Measurements from ENCODE around the gene MCU.
"Not testable (repeated sequence)": the region's sequence is repeated elsewhere in the genome, so short reads cannot be mapped to it uniquely, and the experiment has no call there.

Gene MCU

GRCh38 chr10:72912736-72913135 is 220.8 kb downstream of the MCU start:
- no peaks in the 10 kb centered on the region for H3K4me1 ChIP-seq
- in situ Hi-C loops (cut with MboI; ENCODE audit: low sequenced_read_pairs): no loop called here
- no peaks in the 10 kb centered on the region for H3K27me3 ChIP-seq (ENCODE audit: low read depth)
- DNase-seq (ENCODE audit: low spot score in 2 of 2): no peak
- H3K36me3 ChIP-seq (replicated peaks): no peaks in the 10 kb centered on the region
- H3K9me3 ChIP-seq: no peaks in the 10 kb centered on the region
- no peak overlapping the region for H3K4me3 ChIP-seq

- no peak overlapping the region for H3K4me3 ChIP-seq
- in situ Hi-C loops (cut with MboI; ENCODE audit: low sequenced_read_pairs): no loop called here
- no peaks in the 10 kb centered on the region for H3K36me3 ChIP-seq (replicated peaks)
- H3K27me3 ChIP-seq (ENCODE audit: low read depth): no peaks in the 10 kb centered on the region
- no peaks in the 10 kb centered on the region for H3K9me3 ChIP-seq
- no peak for DNase-seq (ENCODE audit: low spot score in 2 of 2)
- no peaks in the 10 kb centered on the region for H3K4me1 ChIP-seq
Measured at GRCh38 chr10:72913287-72913686, 221.3 kb downstream of the MCU start.

GRCh38 chr10:72917201-72917600 is 225.3 kb downstream of the MCU start:
- DNase-seq (ENCODE audit: low spot score in 2 of 2); in situ Hi-C loops (cut with MboI; ENCODE audit: low sequenced_read_pairs); H3K4me1 ChIP-seq; H3K4me3 ChIP-seq; H3K36me3 ChIP-seq (replicated peaks); H3K9me3 ChIP-seq: not testable (repeated sequence)
- H3K27me3 ChIP-seq (ENCODE audit: low read depth): peaks cover 15% of the 10 kb centered on the region; the same call in 1 of the 2 replicates

- H3K4me1 ChIP-seq; DNase-seq (ENCODE audit: low spot score in 2 of 2); H3K4me3 ChIP-seq; H3K9me3 ChIP-seq; in situ Hi-C loops (cut with MboI; ENCODE audit: low sequenced_read_pairs); H3K36me3 ChIP-seq (replicated peaks): not testable (repeated sequence)
- H3K27me3 ChIP-seq (ENCODE audit: low read depth): peaks cover 15% of the 10 kb centered on the region; the same call in 1 of the 2 replicates
Measured at GRCh38 chr10:72917803-72918332, 225.9 kb downstream of the MCU start.

GRCh38 chr10:72918352-72918751 is 226.4 kb downstream of the MCU start:
- Histone ChIP-seq H3K4me1 (no peaks in the 10 kb centered on the region), H3K36me3 (replicated peaks) (no peaks in the 10 kb centered on the region), H3K27me3 (ENCODE audit: low read depth) (peaks cover 15% of the 10 kb centered on the region; the same call in 1 of the 2 replicates), H3K4me3 (no peak overlapping the region), H3K9me3 (peaks cover 6% of the 10 kb centered on the region; the same call in 1 of the 2 replicates)
- no peak for DNase-seq (ENCODE audit: low spot score in 2 of 2)
- in situ Hi-C loops (cut with MboI; ENCODE audit: low sequenced_read_pairs): no loop called here

GRCh38 chr10:72921147-72921683 is 229.3 kb downstream of the MCU start:
- H3K9me3 ChIP-seq; H3K36me3 ChIP-seq (replicated peaks); DNase-seq (ENCODE audit: low spot score in 2 of 2); in situ Hi-C loops (cut with MboI; ENCODE audit: low sequenced_read_pairs); H3K4me3 ChIP-seq; H3K4me1 ChIP-seq: not testable (repeated sequence)
- peaks cover 15% of the 10 kb centered on the region; the same call in 1 of the 2 replicates for H3K27me3 ChIP-seq (ENCODE audit: low read depth)

GRCh38 chr10:72924351-72924750 is 232.4 kb downstream of the MCU start:
- no peaks in the 10 kb centered on the region for H3K36me3 ChIP-seq (replicated peaks)
- no peaks in the 10 kb centered on the region for H3K4me1 ChIP-seq
- peaks cover 6% of the 10 kb centered on the region; the same call in 1 of the 2 replicates for H3K9me3 ChIP-seq
- no peak for DNase-seq (ENCODE audit: low spot score in 2 of 2)
- H3K4me3 ChIP-seq: no peak overlapping the region
- in situ Hi-C loops (cut with MboI; ENCODE audit: low sequenced_read_pairs): no loop called here
- peaks cover 8% of the 10 kb centered on the region; the same call in 1 of the 2 replicates for H3K27me3 ChIP-seq (ENCODE audit: low read depth)

GRCh38 chr10:72925951-72926465 is 234.1 kb downstream of the MCU start:
- peaks cover 2% of the 10 kb centered on the region; the same call in 1 of the 2 replicates for H3K9me3 ChIP-seq
- no peaks in the 10 kb centered on the region for H3K4me1 ChIP-seq
- 0 out of 2 replicates have a peak, but pooled peaks cover 2% of the 10 kb centered on the region for H3K27me3 ChIP-seq (ENCODE audit: low read depth)
- DNase-seq (ENCODE audit: low spot score in 2 of 2): no peak
- in situ Hi-C loops (cut with MboI; ENCODE audit: low sequenced_read_pairs): no loop called here
- H3K36me3 ChIP-seq (replicated peaks): no peaks in the 10 kb centered on the region
- H3K4me3 ChIP-seq: no peak overlapping the region

- in situ Hi-C loops (cut with MboI; ENCODE audit: low sequenced_read_pairs): no loop called here
- Histone ChIP-seq H3K27me3 (ENCODE audit: low read depth) (no peaks in the 10 kb centered on the region), H3K9me3 (no peaks in the 10 kb centered on the region), H3K4me3 (no peak overlapping the region), H3K36me3 (replicated peaks) (no peaks in the 10 kb centered on the region), H3K4me1 (no peaks in the 10 kb centered on the region)
- DNase-seq (ENCODE audit: low spot score in 2 of 2): no peak
Measured at GRCh38 chr10:72927485-72927884, 235.5 kb downstream of the MCU start.

GRCh38 chr10:72928798-72929197 is 236.9 kb downstream of the MCU start:
- Histone ChIP-seq H3K4me3 (no peak overlapping the region), H3K27me3 (ENCODE audit: low read depth) (no peaks in the 10 kb centered on the region), H3K4me1 (no peaks in the 10 kb centered on the region), H3K9me3 (no peaks in the 10 kb centered on the region), H3K36me3 (replicated peaks) (no peaks in the 10 kb centered on the region)
- in situ Hi-C loops (cut with MboI; ENCODE audit: low sequenced_read_pairs): no loop called here
- no peak for DNase-seq (ENCODE audit: low spot score in 2 of 2)

- Histone ChIP-seq H3K36me3 (replicated peaks) (no peaks in the 10 kb centered on the region), H3K27me3 (ENCODE audit: low read depth) (no peaks in the 10 kb centered on the region), H3K4me3 (no peak overlapping the region), H3K9me3 (no peaks in the 10 kb centered on the region), H3K4me1 (no peaks in the 10 kb centered on the region)
- in situ Hi-C loops (cut with MboI; ENCODE audit: low sequenced_read_pairs): no loop called here
- no peak for DNase-seq (ENCODE audit: low spot score in 2 of 2)
Measured at GRCh38 chr10:72930276-72930675, 238.3 kb downstream of the MCU start.

- no peaks in the 10 kb centered on the region for H3K36me3 ChIP-seq (replicated peaks)
- H3K4me1 ChIP-seq: no peaks in the 10 kb centered on the region
- in situ Hi-C loops (cut with MboI; ENCODE audit: low sequenced_read_pairs): no loop called here
- H3K9me3 ChIP-seq: no peaks in the 10 kb centered on the region
- no peaks in the 10 kb centered on the region for H3K27me3 ChIP-seq (ENCODE audit: low read depth)
- DNase-seq (ENCODE audit: low spot score in 2 of 2): no peak
- H3K4me3 ChIP-seq: no peak overlapping the region
Measured at GRCh38 chr10:72932259-72933015, 240.5 kb downstream of the MCU start.

- Histone ChIP-seq H3K4me1 (no peaks in the 10 kb centered on the region), H3K27me3 (ENCODE audit: low read depth) (no peaks in the 10 kb centered on the region), H3K9me3 (no peaks in the 10 kb centered on the region), H3K36me3 (replicated peaks) (no peaks in the 10 kb centered on the region), H3K4me3 (no peak overlapping the region)
- DNase-seq (ENCODE audit: low spot score in 2 of 2): no peak
- in situ Hi-C loops (cut with MboI; ENCODE audit: low sequenced_read_pairs): no loop called here
Measured at GRCh38 chr10:72935361-72935760, 243.4 kb downstream of the MCU start.

Data from HAP-1 (cell line).